ENCODE measurements around the gene DARS1.

GRCh38 chr2:135944625-135945024, 40.8 kb downstream of the DARS1 start:
- TF ChIP-seq POLR2AphosphoS5 (IDR thresholded peaks at IDR 0.05; ENCODE audit: low read depth) (no peak), CTCF (conservative IDR thresholded peaks at IDR 0.05; ENCODE audit: low read depth in 2 of 2) (no peak), EZH2 (IDR thresholded peaks at IDR 0.05; ENCODE audit: low read depth, unreplicated experiment) (no peak), CREB1 (CRISPR knock-in tag; IDR thresholded peaks at IDR 0.05; ENCODE audit: low read depth) (no peak), ETS1 (IDR thresholded peaks at IDR 0.05) (no peak)

Measured in GM23338 (cell line).